ENCODE results near the gene NFIA. TPM values are rescaled to one million over a fixed set of nuclear protein-coding genes. Genes with fewer than 3 reads are reported as not detected.

Gene NFIA
- total and polyA plus RNA-seq, 4 experiments from 2014 or later = 5.1 to 7.3 (median 6.7) TPM

DNA sequence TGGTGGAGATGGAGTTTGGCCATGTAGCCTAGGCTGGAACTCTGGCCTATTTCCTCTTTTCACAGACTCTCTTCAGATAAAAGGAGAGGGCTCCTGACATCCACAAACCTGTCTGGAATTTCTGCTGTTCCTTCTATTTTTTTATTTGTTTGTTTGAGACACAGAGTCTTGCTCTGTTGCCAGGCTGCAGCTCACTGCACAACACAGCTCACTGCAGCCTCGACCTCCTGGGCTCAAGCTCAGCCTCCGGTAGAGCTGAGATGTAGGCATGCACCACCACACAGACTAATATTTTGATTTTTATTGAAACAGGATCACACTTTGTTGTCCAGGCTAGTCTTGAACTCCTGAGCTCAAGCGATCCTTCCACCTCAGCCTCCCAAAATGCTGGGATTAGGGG, 411.6 kb downstream of the NFIA start:
- H3K9me3 Mint-ChIP-seq = no peaks in the 10 kb centered on the region
- ChIA-PET POLR2A (ENCODE audit: partially characterized antibody) (no interaction called here), CTCF (ENCODE audit: partially characterized antibody) (interaction anchor here (0.7 kb wide), 1 partner anchor 535 kb away, joined by 3 read pairs; no protein-coding TSS in a partner anchor)
- H3K4me3 ChIP-seq (ENCODE audit: low read length in 2 of 2) = no peak overlapping the region
- H3K36me3 Mint-ChIP-seq = no peaks in the 10 kb centered on the region
- no peak overlapping the region for H3K4me3 Mint-ChIP-seq
- H3K27me3 Mint-ChIP-seq = peaks cover 0 to 2% of the 10 kb centered on the region in 2 donors
- no peak for DNase-seq
- H3K4me1 ChIP-seq (ENCODE audit: insufficient read depth, low read length) = no peaks in the 10 kb centered on the region
- intact Hi-C loops (cut with micrococcal nuclease) = no loop called here
- no peaks in the 10 kb centered on the region for H3K36me3 ChIP-seq (ENCODE audit: insufficient read depth, low read length)
- H3K27ac Mint-ChIP-seq = no peak overlapping the region
- no peaks in the 10 kb centered on the region for H3K27me3 ChIP-seq (ENCODE audit: insufficient read depth, low read length)
- no peaks in the 10 kb centered on the region for H3K4me1 Mint-ChIP-seq
- H3K27ac ChIP-seq (ENCODE audit: low read depth, low read length) = no peak overlapping the region
- H3K9me3 ChIP-seq (ENCODE audit: control insufficient read depth in 1 of 2, low read length in 2 of 2) = no peaks in the 10 kb centered on the region

DNA sequence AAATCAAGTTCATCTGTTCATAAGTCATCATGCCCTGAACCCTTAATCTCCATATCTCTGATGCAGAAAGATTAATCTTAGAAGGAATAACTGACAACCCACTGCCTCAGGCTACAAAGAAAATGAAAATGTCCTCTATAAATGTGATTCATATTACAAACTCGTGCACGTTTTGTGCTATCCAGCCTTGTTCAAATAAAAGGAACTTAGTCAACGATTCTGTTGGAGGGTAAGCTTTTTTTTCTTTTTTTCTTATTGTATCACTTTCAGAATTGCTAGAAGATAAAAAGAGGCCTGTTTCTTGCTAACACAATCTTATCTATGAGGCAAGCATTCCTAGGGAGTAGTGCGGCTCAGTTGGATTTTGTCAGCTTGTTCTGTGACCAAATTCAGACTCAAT, 414.1 kb downstream of the NFIA start:
- ChIA-PET CTCF (ENCODE audit: partially characterized antibody) (no interaction called here), POLR2A (ENCODE audit: partially characterized antibody) (no interaction called here)
- Histone ChIP-seq H3K9me3 (ENCODE audit: control insufficient read depth in 1 of 2, low read length in 2 of 2) (no peaks in the 10 kb centered on the region), H3K4me1 (ENCODE audit: insufficient read depth, low read length) (no peaks in the 10 kb centered on the region), H3K4me3 (ENCODE audit: low read length in 2 of 2) (no peak overlapping the region), H3K36me3 (ENCODE audit: insufficient read depth, low read length) (no peaks in the 10 kb centered on the region), H3K27me3 (ENCODE audit: insufficient read depth, low read length) (no peaks in the 10 kb centered on the region), H3K27ac (ENCODE audit: low read depth, low read length) (no peak overlapping the region)
- no peak for DNase-seq
- no peaks in the 10 kb centered on the region for H3K9me3 Mint-ChIP-seq
- no peak overlapping the region for H3K4me3 Mint-ChIP-seq
- peaks cover 0 to 2% of the 10 kb centered on the region in 2 donors for H3K27me3 Mint-ChIP-seq
- intact Hi-C loops (cut with micrococcal nuclease) = no loop called here
- H3K27ac Mint-ChIP-seq = no peak overlapping the region
- H3K4me1 Mint-ChIP-seq = no peaks in the 10 kb centered on the region
- H3K36me3 Mint-ChIP-seq = no peaks in the 10 kb centered on the region

DNA sequence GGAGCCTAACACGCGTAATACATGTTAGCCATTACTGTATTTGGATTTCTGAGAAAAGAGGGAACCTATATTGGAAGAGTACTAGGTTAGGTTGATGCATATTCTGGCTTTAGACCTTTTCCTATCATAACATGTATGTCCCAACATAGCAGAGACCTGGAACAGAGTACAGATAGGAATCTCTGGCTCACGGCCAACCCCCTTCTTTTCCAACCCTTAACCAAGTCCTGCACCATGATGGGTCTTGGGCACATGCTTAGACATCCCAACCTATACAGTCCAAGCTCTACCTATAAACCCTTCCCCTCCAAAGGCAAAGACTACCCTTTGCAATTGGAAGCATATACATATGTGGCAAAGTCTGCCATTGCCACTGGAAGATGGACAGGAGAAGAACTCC, 414.7 kb downstream of the NFIA start:
- peaks cover 0 to 2% of the 10 kb centered on the region in 2 donors for H3K27me3 Mint-ChIP-seq
- Histone ChIP-seq H3K27me3 (ENCODE audit: insufficient read depth, low read length) (no peaks in the 10 kb centered on the region), H3K9me3 (ENCODE audit: control insufficient read depth in 1 of 2, low read length in 2 of 2) (no peaks in the 10 kb centered on the region), H3K27ac (ENCODE audit: low read depth, low read length) (no peak overlapping the region), H3K36me3 (ENCODE audit: insufficient read depth, low read length) (no peaks in the 10 kb centered on the region), H3K4me3 (ENCODE audit: low read length in 2 of 2) (no peak overlapping the region), H3K4me1 (ENCODE audit: insufficient read depth, low read length) (no peaks in the 10 kb centered on the region)
- ChIA-PET POLR2A (ENCODE audit: partially characterized antibody) (no interaction called here), CTCF (ENCODE audit: partially characterized antibody) (no interaction called here)
- no peaks in the 10 kb centered on the region for H3K36me3 Mint-ChIP-seq
- DNase-seq = no peak
- H3K4me3 Mint-ChIP-seq = no peak overlapping the region
- no peaks in the 10 kb centered on the region for H3K4me1 Mint-ChIP-seq
- H3K27ac Mint-ChIP-seq = no peak overlapping the region
- intact Hi-C loops (cut with micrococcal nuclease) = no loop called here
- H3K9me3 Mint-ChIP-seq = no peaks in the 10 kb centered on the region

DNA sequence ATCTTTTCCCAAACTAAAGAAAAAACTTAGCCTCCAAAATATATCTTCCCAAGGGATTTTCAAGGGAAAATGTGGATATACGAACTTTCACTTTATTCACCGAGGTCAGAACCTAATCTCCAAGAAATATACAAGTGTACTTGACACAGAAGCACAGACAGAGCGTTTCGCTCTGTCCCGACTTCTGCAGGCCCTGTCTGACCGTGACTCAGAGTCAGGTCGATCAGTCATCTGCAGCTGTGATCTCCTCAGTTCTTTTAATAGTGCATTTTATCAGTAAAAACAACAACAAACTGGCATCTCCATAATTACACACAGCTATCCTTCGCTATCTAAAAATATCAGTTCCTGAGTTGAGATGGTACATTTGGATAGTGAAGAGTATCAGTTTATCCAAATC, 416.0 kb downstream of the NFIA start:
- Mint-ChIP-seq H3K4me3 (no peak overlapping the region), H3K36me3 (no peaks in the 10 kb centered on the region), H3K4me1 (peaks cover 0 to 3% (median 0%) of the 10 kb centered on the region in 4 donors), H3K27me3 (peaks cover 2 to 3% of the 10 kb centered on the region in 2 donors), H3K9me3 (no peaks in the 10 kb centered on the region), H3K27ac (no peak overlapping the region)
- ChIA-PET CTCF (ENCODE audit: partially characterized antibody) (no interaction called here), POLR2A (ENCODE audit: partially characterized antibody) (no interaction called here)
- no peak for DNase-seq
- Histone ChIP-seq H3K4me3 (ENCODE audit: low read length in 2 of 2) (no peak overlapping the region), H3K4me1 (ENCODE audit: insufficient read depth, low read length) (no peaks in the 10 kb centered on the region), H3K9me3 (ENCODE audit: control insufficient read depth in 1 of 2, low read length in 2 of 2) (no peaks in the 10 kb centered on the region), H3K27ac (ENCODE audit: low read depth, low read length) (no peak overlapping the region), H3K27me3 (ENCODE audit: insufficient read depth, low read length) (no peaks in the 10 kb centered on the region), H3K36me3 (ENCODE audit: insufficient read depth, low read length) (no peaks in the 10 kb centered on the region)
- intact Hi-C loops (cut with micrococcal nuclease) = no loop called here

DNA sequence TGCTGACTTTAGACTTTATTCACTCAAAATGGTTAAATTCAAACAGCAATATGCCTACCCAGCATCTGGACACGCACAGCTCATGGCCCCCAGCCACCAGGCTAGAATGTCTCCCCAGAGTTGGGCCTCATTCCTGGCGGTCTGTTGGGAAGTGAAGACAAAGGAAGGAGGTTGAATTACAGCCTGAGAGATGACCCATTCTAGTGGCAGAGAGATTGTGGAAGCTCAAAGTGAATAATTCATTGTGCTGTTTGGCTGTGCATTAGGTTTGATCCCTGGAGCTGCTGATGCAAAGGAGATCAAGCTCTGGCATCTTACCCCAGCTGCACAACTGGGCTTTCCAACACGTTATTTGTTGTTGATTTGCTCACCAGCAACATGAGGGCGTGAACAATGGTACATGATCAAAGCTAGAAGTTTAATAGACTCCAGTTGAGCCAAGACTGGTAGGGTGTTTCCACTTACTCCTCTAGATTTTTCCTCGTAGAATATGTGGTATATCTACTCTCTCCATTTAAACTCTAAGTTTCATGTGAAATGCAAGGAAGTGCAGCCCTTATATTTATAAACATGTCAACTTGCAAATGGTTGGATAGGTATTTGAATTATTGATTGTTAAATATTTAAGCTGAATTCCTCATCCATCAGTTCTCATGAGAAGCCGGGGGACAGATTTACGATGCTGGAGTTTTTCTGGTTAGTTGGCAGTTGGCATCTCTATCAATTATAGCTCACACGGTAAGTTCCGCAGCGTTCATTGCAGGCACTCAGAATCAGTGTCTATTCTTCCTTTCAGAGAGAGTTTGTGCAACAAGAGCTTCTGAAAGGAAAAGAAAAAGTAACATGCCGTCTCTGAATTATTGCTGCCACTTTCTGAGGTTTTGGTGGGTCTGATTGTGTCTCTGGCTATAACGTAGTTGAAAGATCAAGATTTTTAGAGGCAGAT, 419.9 kb downstream of the NFIA start:
- Histone ChIP-seq H3K4me1 (ENCODE audit: insufficient read depth, low read length) (no peaks in the 10 kb centered on the region), H3K4me3 (ENCODE audit: low read length in 2 of 2) (no peak overlapping the region), H3K9me3 (ENCODE audit: control insufficient read depth in 1 of 2, low read length in 2 of 2) (no peaks in the 10 kb centered on the region), H3K27ac (ENCODE audit: low read depth, low read length) (no peak overlapping the region), H3K27me3 (ENCODE audit: insufficient read depth, low read length) (no peaks in the 10 kb centered on the region), H3K36me3 (ENCODE audit: insufficient read depth, low read length) (no peaks in the 10 kb centered on the region)
- peaks cover 3 to 4% of the 10 kb centered on the region in 2 donors for H3K27me3 Mint-ChIP-seq
- H3K9me3 Mint-ChIP-seq = no peaks in the 10 kb centered on the region
- ChIA-PET CTCF (ENCODE audit: partially characterized antibody) (interaction anchor here (0.6 kb wide), 1 partner anchor 120 kb away, joined by 3 read pairs; no protein-coding TSS in a partner anchor), POLR2A (ENCODE audit: partially characterized antibody) (no interaction called here)
- intact Hi-C loops (cut with micrococcal nuclease) = no loop called here
- no peaks in the 10 kb centered on the region for H3K36me3 Mint-ChIP-seq
- H3K27ac Mint-ChIP-seq = no peak overlapping the region
- no peak for DNase-seq
- H3K4me3 Mint-ChIP-seq = no peak overlapping the region
- peaks cover 0 to 3% (median 0%) of the 10 kb centered on the region in 4 donors for H3K4me1 Mint-ChIP-seq

DNA sequence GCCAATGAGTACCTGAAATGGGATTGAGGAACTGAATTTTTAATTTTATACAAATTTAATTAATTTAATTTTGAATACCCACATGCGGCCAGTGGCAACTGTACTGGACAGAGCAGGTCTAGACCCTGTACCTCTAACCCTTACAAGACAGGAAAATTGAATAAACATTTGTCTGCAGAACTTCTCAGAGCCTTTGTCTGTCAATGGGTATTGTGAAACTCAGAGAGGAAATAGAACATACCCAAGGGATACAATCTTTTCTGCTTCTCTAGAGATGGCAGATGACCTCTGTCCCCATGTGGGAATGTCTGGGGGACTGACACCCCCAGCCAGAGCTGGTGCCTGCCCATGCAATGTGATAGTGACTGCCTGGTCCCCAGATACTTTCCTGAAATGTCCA, 421.9 kb downstream of the NFIA start:
- H3K4me1 Mint-ChIP-seq = peaks cover 0 to 3% (median 0%) of the 10 kb centered on the region in 4 donors
- H3K36me3 ChIP-seq (ENCODE audit: insufficient read depth, low read length) = no peaks in the 10 kb centered on the region
- no peak overlapping the region for H3K27ac Mint-ChIP-seq
- H3K9me3 Mint-ChIP-seq = peaks cover 0 to 5% (median 0%) of the 10 kb centered on the region in 8 donors
- no peak overlapping the region for H3K27ac ChIP-seq (ENCODE audit: low read depth, low read length)
- peaks cover 4 to 11% of the 10 kb centered on the region in 2 donors for H3K27me3 Mint-ChIP-seq
- no peak for DNase-seq
- no peak overlapping the region for H3K4me3 ChIP-seq (ENCODE audit: low read length in 2 of 2)
- ChIA-PET POLR2A (ENCODE audit: partially characterized antibody) (no interaction called here), CTCF (ENCODE audit: partially characterized antibody) (no interaction called here)
- H3K36me3 Mint-ChIP-seq = no peaks in the 10 kb centered on the region
- no peaks in the 10 kb centered on the region for H3K4me1 ChIP-seq (ENCODE audit: insufficient read depth, low read length)
- H3K27me3 ChIP-seq (ENCODE audit: insufficient read depth, low read length) = no peaks in the 10 kb centered on the region
- intact Hi-C loops (cut with micrococcal nuclease) = no loop called here
- no peaks in the 10 kb centered on the region for H3K9me3 ChIP-seq (ENCODE audit: control insufficient read depth in 1 of 2, low read length in 2 of 2)
- H3K4me3 Mint-ChIP-seq = no peak overlapping the region

DNA sequence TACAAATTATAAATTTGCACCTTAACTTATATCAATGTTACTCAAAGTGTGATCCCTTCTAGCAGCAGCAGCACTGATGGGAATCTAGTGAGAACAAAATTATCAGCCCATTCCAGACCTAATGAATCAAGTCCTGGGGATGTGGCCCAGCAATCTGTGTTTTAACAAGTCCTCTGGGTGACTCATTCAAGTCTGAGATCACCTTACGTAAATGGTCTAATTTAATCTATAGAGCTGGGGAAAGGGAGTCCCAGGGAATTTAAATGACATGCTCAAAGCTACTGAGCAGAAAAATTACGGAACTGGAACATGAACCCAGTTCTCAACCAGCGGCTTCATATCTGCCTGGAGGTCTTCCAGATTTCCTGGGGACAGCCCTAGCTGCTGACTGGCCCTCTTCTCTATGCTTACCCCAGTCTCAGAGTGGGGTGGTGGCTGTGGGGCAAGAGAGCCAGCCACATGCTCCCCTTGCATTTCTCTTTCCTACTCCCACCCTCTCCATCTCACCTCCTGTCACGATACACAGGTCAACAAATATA, 422.6 kb downstream of the NFIA start:
- Mint-ChIP-seq H3K4me1 (peaks cover 0 to 3% (median 0%) of the 10 kb centered on the region in 4 donors), H3K27me3 (peaks cover 4 to 12% of the 10 kb centered on the region in 2 donors), H3K36me3 (no peaks in the 10 kb centered on the region), H3K27ac (no peak overlapping the region), H3K9me3 (peaks cover 0 to 5% (median 0%) of the 10 kb centered on the region in 8 donors), H3K4me3 (no peak overlapping the region)
- no peak overlapping the region for H3K27ac ChIP-seq (ENCODE audit: low read depth, low read length)
- ChIA-PET POLR2A (ENCODE audit: partially characterized antibody) (no interaction called here), CTCF (ENCODE audit: partially characterized antibody) (no interaction called here)
- no peak overlapping the region for H3K4me3 ChIP-seq (ENCODE audit: low read length in 2 of 2)
- no peaks in the 10 kb centered on the region for H3K36me3 ChIP-seq (ENCODE audit: insufficient read depth, low read length)
- no peaks in the 10 kb centered on the region for H3K9me3 ChIP-seq (ENCODE audit: control insufficient read depth in 1 of 2, low read length in 2 of 2)
- no peaks in the 10 kb centered on the region for H3K27me3 ChIP-seq (ENCODE audit: insufficient read depth, low read length)
- no peak for DNase-seq
- intact Hi-C loops (cut with micrococcal nuclease) = no loop called here
- no peaks in the 10 kb centered on the region for H3K4me1 ChIP-seq (ENCODE audit: insufficient read depth, low read length)

All from CD4-positive, alpha-beta memory T cell (primary cell).